HG03108 (cell line): Measurements from ENCODE around the gene PAK4.

Experiments
- ATAC-seq: cut with Tn5 transposase; IDR thresholded peaks from one replicate; pipeline ENCODE4 v1.9.1; 2021; ENCODE audit warnings: moderate library complexity; ENCODE audit not compliant: unreplicated experiment

The PAK4 gene

GRCh38 chr19:39162441-39163043 lies 37.0 kb downstream of the PAK4 start:
- no peak for ATAC-seq

GRCh38 chr19:39163621-39164020 lies 38.0 kb downstream of the PAK4 start:
- ATAC-seq, result no peak

GRCh38 chr19:39164289-39164688 lies 38.7 kb downstream of the PAK4 start:
- no peak for ATAC-seq

GRCh38 chr19:39165857-39166256 lies 40.3 kb downstream of the PAK4 start:
- no peak for ATAC-seq

GRCh38 chr19:39166571-39167391 lies 41.2 kb downstream of the PAK4 start:
- no peak for ATAC-seq

GRCh38 chr19:39167461-39168257 lies 42.1 kb downstream of the PAK4 start:
- no peak for ATAC-seq

GRCh38 chr19:39168258-39169142 lies 42.9 kb downstream of the PAK4 start:
- no peak for ATAC-seq

- no peak for ATAC-seq
Observed at GRCh38 chr19:39169143-39169810, 43.7 kb downstream of the PAK4 start.

- ATAC-seq, result no peak
Observed at GRCh38 chr19:39170386-39171231, 45.0 kb downstream of the PAK4 start.

- no peak for ATAC-seq
Observed at GRCh38 chr19:39171479-39172465, 46.2 kb downstream of the PAK4 start.

GRCh38 chr19:39172700-39173501 lies 47.3 kb downstream of the PAK4 start:
- no peak for ATAC-seq

GRCh38 chr19:39173502-39173991 lies 48.0 kb downstream of the PAK4 start:
- ATAC-seq, result no peak

GRCh38 chr19:39174142-39174541 lies 48.6 kb downstream of the PAK4 start:
- ATAC-seq, result no peak

GRCh38 chr19:39174558-39175544 lies 49.3 kb downstream of the PAK4 start:
- no peak for ATAC-seq

- ATAC-seq, result no peak
Observed at GRCh38 chr19:39175564-39175963, 50.0 kb downstream of the PAK4 start.
